Measurements from ENCODE around the gene TYK2.

DNA sequence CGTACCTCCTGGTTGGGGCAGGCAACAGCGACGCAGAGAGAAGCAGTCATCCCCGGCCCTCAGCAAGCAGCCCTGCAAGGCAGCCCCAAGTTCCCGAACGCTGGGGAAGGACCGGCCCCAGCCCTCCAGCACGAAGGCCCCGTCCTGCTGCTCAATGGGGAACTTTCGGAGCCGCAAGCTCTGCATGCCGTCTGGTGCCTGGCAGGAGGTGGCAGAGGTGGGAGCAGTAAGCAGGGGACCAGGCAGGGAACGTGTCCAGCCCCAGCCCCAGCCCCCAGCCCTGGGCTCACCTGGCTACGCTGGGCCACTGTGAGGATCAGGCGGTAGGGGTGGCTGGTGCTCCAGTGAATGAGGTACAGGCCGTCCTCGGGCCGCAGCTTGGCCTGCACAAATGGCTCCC, 18.1 kb downstream of the TYK2 start:
- TF ChIP-seq POLR2A (IDR thresholded peaks at IDR 0.05) = no peak
- TF ChIP-seq, protein P1, sequence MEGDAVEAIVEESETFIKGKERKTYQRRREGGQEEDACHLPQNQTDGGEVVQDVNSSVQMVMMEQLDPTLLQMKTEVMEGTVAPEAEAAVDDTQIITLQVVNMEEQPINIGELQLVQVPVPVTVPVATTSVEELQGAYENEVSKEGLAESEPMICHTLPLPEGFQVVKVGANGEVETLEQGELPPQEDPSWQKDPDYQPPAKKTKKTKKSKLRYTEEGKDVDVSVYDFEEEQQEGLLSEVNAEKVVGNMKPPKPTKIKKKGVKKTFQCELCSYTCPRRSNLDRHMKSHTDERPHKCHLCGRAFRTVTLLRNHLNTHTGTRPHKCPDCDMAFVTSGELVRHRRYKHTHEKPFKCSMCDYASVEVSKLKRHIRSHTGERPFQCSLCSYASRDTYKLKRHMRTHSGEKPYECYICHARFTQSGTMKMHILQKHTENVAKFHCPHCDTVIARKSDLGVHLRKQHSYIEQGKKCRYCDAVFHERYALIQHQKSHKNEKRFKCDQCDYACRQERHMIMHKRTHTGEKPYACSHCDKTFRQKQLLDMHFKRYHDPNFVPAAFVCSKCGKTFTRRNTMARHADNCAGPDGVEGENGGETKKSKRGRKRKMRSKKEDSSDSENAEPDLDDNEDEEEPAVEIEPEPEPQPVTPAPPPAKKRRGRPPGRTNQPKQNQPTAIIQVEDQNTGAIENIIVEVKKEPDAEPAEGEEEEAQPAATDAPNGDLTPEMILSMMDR (IDR thresholded peaks at IDR 0.05) = no peak

Data from body of pancreas (tissue), 4 donors.